HCT116 (cell line): Measurements from ENCODE around the gene GAMT. TPM values are rescaled to one million over a fixed set of nuclear protein-coding genes. Genes with fewer than 3 reads are reported as not detected.

Experiments
- total RNA-seq: library from RNA; stranded (reverse); gene quantifications from one replicate; pipeline ENCODE4 v1.2.1, GENCODE V29; 2021; ENCODE audit not compliant: unreplicated experiment

The GAMT gene
- total RNA-seq, 1 experiment from 2014 or later, result 102 TPM

Other genes starting within 250 kb of the GAMT start
- gene SBNO2, start 227.3 kb downstream of the GAMT start, total RNA-seq, result 66.4 TPM
- gene STK11, start 195.8 kb downstream of the GAMT start, total RNA-seq, result 86.9 TPM
- gene CBARP, start 163.5 kb downstream of the GAMT start, total RNA-seq, result 23.8 TPM
- 428 TPM for gene ATP5F1D, start 159.8 kb downstream of the GAMT start, total RNA-seq
- 146 TPM for gene MIDN, start 153.0 kb downstream of the GAMT start, total RNA-seq
- 276 TPM for gene CIRBP, start 132.2 kb downstream of the GAMT start, total RNA-seq
- gene FAM174C, start 126.0 kb downstream of the GAMT start, total RNA-seq, result 77.1 TPM
- gene EFNA2, start 115.7 kb downstream of the GAMT start, total RNA-seq, result 12.2 TPM
- 114 TPM for gene NDUFS7, start 17.6 kb downstream of the GAMT start, total RNA-seq
- gene DAZAP1, start 6.0 kb upstream of the GAMT start, total RNA-seq, result 191 TPM
- 1,862 TPM for gene RPS15, start 36.9 kb upstream of the GAMT start, total RNA-seq
- gene APC2, start 48.6 kb upstream of the GAMT start, total RNA-seq, result 1.6 TPM
- 48.8 TPM for gene C19orf25, start 77.7 kb upstream of the GAMT start, total RNA-seq
- gene PCSK4, start 88.8 kb upstream of the GAMT start, total RNA-seq, result 11.1 TPM
- gene REEP6, start 89.6 kb upstream of the GAMT start, total RNA-seq, result 53.9 TPM
- gene ADAMTSL5, start 111.5 kb upstream of the GAMT start, total RNA-seq, result 24.0 TPM
- gene PLK5, start 122.5 kb upstream of the GAMT start, total RNA-seq, result not detected
- gene MEX3D, start 166.8 kb upstream of the GAMT start, total RNA-seq, result 69.2 TPM
- 85.7 TPM for gene MBD3, start 191.3 kb upstream of the GAMT start, total RNA-seq
- 303 TPM for gene UQCR11, start 203.9 kb upstream of the GAMT start, total RNA-seq